D721Med (cell line): ENCODE results near the gene CDCP2.

Experiments
- DNase-seq: peaks from one replicate; pipeline ENCODE4 v3.0.0; 2011; ENCODE audit warnings: low spot score; ENCODE audit not compliant: insufficient read length
- FAIRE-seq: peaks from 2 replicates; lab custom pipeline; 2011; peaks lifted over from hg19 to GRCh38; lab: Jason Lieb, UNC
- CTCF ChIP-seq: IDR thresholded peaks from 2 replicates; pipeline ENCODE4 v1.5.1; 2012; ENCODE audit warnings: mild to moderate bottlenecking, control low read depth; ENCODE audit not compliant: insufficient read depth; ENCODE audit errors: missing control alignments

CDCP2 gene

GRCh38 chr1:54094001-54094729 lies 58.6 kb downstream of the CDCP2 start:
- no peak for DNase-seq
- FAIRE-seq: no peak
- no peak for TF ChIP-seq CTCF

- FAIRE-seq: no peak
- no peak for DNase-seq
- no peak for TF ChIP-seq CTCF
These were observed 61.1 kb downstream of the CDCP2 start for GRCh38 chr1:54091666-54092065.

GRCh38 chr1:54088385-54088784 lies 64.4 kb downstream of the CDCP2 start:
- peak; percentile 25 for FAIRE-seq
- no peak for TF ChIP-seq CTCF

GRCh38 chr1:54086754-54087153 lies 66.0 kb downstream of the CDCP2 start:
- no peak for TF ChIP-seq CTCF
- FAIRE-seq: no peak
- no peak for DNase-seq

More at GRCh38 chr1:54088385-54088784, 64.4 kb downstream of the CDCP2 start:
- no peak for DNase-seq

GRCh38 chr1:54084794-54085193 lies 68.0 kb downstream of the CDCP2 start:
- DNase-seq: no peak
- no peak for TF ChIP-seq CTCF
- no peak for FAIRE-seq
